ENCODE data around the gene NANS.

GRCh38 chr9:98094851-98095250 lies 38.3 kb downstream of the NANS start:
- TF ChIP-seq, protein P1, sequence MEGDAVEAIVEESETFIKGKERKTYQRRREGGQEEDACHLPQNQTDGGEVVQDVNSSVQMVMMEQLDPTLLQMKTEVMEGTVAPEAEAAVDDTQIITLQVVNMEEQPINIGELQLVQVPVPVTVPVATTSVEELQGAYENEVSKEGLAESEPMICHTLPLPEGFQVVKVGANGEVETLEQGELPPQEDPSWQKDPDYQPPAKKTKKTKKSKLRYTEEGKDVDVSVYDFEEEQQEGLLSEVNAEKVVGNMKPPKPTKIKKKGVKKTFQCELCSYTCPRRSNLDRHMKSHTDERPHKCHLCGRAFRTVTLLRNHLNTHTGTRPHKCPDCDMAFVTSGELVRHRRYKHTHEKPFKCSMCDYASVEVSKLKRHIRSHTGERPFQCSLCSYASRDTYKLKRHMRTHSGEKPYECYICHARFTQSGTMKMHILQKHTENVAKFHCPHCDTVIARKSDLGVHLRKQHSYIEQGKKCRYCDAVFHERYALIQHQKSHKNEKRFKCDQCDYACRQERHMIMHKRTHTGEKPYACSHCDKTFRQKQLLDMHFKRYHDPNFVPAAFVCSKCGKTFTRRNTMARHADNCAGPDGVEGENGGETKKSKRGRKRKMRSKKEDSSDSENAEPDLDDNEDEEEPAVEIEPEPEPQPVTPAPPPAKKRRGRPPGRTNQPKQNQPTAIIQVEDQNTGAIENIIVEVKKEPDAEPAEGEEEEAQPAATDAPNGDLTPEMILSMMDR (conservative IDR thresholded peaks at IDR 0.05), result no peak
- no peak for TF ChIP-seq EZH2 (IDR thresholded peaks at IDR 0.05; ENCODE audit: low read depth)
